C1 segment of cervical spinal cord (tissue), 14 donors: ENCODE data around the gene CD6.
"Not testable (repeated sequence)": the region's sequence is repeated elsewhere in the genome, so short reads cannot be mapped to it uniquely, and the experiment has no call there.

ENCODE experiments used
- DNase-seq, 14 donors: peaks; one replicate each; lab custom pipeline; 2025; lab: John Stamatoyannopoulos, UW

Gene CD6

DNA sequence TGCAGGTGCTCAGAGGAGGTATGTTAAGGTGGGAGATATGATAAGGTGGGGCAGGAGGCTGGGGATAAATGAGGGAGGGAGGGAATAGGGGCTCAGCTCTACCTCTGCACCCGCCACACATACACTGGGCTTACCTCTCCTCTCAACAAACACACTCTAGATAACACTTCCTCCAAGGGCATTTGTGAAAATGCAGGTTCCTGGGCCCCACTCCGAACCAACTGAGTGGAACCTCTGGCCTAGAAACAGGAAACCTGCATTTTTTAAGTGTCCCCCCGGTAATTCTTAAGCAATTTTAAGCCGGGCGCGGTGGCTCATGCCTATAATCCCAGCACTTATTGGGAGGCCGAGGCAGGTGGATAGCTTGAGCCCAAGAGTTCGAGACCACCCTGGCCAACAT, 84.3 kb downstream of the CD6 start:
- no peak for DNase-seq

DNA sequence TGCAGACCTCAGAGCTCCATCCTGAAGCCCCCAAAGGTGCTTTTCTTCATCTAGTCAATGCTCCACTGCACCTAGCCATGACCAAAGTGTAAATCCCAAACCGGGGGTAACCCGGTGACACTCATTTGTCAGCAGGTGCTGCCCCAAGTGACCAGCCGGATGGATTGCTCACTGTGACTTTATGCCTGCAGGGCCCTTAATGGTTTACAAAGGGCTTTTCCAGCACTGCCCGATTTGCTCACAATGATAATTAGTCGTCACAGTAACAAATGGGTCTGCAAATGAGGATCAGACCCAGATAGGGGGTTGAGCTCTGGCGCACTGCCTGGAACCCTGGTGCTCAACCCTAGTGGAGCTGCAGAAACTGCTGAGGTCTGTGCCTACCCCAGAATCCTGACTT, 85.1 kb downstream of the CD6 start:
- peak in 2 of 14 donors; percentile 12 to 16 for DNase-seq

DNA sequence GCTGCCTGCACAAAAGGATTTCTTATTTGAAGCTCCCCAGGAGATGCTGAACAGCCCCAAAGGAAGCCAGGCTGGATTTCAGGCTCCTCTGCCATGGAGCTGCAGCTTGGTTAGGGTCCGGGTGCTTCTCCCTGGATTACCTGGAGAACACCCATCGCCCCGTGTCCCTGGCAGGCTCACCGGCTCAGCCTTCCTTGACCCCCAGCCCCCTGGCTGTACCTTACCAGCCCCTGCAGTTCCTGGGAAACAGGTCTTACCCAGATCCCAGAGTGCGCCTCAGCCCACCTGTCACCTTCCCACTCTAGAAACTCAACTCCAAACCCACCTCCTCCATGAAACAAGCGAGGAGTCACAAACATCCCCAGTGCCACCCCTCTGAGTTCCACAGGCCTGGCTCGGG, 85.5 kb downstream of the CD6 start:
- DNase-seq, result no peak

DNA sequence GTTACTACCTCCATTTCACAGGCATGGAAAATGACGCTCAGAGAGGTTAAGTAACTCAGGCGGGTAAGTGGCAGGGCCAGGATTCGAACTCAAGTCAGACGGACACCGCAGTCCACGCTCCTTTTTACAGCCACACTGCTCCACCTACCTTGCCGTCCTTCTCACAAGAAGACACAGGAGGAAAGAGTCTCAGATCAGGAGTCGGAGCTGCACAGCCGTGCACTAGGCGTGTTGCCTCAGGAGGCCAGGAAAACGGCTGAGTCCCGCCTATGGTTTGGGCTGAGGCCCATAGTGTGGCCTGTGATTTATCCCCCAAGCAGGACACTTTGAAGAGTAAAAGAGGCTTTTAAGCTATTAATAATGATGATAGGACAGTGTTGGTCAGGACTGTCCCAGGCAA, 86.1 kb downstream of the CD6 start:
- no peak for DNase-seq

DNA sequence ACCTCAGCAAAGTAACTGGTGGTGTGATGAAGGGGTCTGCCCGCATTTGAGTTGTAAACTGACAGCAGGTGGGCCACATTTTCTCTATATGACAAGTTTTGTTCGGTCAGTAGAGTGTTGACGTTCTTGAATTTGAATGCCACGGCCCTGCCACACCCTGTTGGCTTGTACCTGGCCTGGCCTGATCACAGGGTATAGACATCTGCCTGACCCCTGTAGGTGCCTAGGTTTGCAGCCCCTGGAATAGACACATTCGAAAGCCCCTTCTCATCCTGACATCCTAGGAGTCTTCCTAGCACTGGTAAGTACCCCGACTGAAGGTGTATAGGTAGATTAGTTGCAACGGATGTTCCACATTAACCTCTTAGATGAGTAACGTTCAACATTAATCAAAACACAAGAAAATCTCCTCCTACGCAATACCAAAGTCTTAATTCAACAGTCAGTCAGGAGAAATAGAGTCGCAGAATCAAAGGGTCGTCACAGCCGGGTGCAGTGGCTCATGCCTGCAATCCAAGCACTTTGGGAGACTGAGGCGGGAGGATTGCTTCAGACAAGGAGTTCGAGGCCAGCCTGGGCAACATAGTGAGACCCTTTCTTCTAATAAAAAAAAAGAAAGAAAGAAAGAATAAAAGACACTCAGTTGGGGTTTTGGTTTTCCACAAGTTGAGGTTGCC, 87.2 kb downstream of the CD6 start:
- no peak for DNase-seq

DNA sequence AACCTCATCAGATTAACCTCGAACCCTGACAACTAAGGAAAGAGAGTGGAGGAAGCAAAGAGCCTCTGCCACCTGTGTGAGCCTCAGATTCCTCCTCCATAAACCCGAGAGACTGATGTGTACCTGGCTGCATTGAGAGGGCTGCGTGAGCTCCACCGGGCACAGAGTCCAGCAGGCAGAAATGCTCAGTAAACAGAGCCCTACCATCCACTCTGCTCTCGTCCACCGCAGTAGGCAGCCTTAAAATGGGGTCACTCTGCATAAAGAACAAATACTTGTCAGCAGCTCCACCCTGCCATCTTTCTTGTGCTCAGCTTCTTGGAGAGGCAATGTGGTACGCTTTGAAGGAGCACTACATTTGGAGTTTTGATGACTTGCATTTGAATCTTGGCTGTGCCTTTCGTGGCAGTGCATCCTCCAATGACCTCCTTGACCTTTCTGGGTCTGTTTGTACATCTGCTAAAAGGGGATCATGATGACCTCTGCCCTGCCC, 87.8 kb downstream of the CD6 start:
- no peak for DNase-seq

DNA sequence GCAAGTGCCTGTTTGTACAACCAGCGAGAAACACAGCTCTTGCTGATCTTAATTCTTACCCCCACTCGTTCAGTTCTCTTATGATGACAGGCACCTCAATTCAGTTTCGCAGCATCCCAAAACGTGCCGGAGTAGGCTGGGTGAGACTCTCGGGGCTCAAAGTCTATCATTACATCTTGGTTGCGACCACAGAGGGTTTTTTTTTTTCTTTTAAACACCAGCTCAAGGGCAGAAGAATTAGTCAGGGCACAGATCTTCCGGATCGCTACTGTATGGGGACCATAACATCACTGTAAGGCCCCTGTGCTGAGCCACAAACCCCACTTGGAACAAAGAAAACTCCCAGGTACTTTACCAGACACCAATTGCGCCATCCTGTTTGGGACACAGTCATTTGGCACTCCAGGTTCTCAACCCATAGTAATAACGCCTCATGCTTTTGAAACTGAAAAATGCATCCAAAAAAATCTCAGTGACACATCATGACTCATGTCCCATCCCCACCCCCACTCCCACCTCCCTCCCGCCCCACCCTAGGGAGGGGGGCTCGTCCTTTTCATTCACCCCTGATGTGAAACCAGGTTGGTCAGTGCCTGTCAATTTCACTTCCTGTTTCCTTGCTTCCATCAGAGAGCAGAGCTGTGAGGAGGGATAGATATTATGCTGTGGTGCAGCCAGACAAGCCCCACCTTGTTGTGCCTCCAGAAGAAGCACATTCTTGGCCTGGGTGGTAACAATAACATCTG, 89.8 kb downstream of the CD6 start:
- DNase-seq, result no peak

DNA sequence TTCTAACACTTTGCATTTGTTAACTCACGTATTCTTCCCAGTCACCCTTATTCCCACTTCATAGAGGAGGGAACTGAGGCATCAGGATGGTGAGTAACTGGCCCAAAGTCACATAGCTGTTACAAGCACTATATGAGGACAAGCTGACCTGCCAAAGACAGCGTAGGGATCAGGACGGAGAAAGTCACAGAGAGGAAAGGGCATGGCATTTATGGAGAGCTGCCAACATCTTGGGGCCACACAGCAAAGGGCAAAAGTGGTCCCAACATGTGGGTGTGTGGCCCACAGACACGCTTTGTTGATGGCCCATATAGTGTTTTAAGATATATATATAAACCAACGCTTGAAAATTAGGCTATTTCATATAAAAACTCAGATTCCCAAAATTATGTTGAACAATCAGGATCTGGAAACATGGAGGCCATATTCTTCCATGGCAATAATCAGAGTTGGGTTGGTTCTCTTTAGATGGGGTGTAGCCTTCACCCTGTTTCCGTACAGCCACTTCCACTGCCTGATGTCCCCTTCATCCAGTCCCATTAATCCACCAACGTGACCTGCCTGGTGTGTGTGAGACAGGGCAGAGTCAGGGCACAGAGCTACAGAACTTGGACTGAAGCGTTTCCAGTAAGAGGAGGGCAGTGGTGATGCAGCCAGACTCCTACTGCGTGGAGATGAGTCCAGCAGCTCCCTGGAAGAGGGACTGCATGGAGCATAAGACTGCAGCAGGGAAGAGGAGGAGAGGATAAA, 90.9 kb downstream of the CD6 start:
- DNase-seq, result no peak

DNA sequence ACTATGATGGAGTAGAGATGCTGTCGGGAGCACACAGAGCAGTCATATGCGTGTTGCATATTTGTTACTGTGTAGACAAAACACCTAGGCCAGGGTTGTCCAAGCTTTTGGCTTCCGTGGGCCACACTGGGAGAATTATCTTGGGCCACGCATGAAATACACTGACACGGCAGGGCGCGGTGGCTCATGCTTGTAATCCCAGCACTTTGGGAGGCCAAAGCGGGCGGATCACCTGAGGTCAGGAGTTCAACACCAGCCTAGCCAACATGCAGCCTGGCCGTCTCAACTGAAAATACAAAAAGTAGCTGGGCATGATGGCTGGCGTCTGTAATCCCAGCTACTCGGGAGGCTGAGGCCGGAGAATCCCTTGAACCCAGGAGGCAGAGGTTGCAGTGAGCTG, 93.8 kb downstream of the CD6 start:
- not testable (repeated sequence) for DNase-seq

DNA sequence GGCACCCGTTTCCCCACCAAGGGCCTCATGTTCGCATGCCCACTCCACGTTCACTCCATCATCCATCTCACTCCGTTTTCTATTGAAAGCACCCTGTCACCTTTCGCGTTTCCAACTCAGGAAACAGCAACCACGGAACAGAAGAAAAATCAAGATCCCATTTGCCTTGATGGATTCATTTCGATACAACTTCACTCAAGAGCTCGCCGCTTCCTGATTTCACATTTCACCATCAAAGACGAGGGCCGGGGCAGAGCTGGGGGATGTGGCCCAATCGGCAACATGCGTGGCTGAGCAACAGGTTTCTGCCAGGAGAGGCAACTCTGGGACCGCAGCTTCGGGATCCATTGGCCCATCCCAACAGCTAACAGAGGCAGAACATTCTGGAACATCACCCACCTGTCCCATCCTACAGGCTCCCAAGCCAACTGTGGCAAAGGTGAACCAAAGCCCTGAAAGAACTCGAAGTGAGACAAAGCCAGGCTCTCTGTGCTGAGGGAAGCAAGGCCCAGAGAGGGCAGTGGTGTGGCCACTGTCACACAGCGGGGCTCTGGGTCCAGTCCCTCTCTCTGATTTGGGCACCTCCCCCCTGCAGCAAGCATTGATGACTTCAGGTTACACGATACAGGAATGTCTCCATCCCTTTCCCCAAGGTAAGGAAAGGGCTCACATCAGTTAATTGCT, 94.6 kb downstream of the CD6 start:
- DNase-seq, result no peak

DNA sequence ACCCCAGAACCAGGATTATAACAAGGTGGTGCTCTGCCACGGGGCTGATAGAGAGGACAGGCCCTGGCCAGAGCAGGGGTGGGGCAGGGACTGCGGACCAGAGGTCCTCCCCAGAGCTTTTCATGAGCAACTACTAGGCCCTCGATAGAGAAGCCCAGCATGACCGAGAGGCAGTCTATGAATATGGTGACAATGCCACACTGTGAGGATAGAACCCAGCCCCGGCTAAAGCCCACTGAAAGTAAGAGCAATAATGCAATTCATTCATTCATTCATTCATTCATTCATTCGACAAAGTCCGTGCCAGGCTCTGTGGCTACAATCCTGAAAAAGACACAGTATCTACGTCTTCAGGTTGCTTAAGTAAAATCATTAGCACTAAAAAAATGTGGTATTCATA, 95.2 kb downstream of the CD6 start:
- DNase-seq, result no peak

DNA sequence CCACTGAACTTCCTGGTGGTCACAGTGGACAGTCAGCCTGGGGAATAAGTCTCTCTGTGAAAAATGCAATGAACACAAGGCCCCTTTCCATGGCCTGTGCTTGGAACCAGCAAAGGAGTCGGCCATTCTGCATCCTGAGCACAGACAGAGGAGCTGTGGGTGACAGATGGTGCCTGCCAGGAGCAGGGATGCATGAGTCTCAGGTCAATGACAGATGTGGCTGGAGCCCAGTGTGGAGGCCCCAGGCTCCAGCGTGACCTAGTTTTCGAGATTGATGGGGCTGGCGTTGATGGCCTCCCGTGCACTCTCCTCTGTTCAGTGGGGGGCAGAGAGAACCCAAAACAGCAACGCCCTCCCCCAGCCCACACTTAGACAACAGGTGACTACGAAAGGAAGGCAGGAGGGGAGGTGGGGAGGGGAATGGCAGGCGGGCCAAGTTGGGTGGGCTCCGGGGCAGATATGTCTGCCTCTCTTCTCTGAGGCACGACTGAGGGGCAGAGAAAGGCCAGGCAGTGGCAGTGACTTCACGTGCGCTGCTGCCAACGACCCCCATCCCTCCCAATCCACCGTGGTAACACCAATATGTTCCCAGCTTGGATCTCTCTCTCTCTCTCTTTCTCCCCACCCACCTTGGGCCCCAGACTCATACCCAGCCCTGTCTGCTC, 96.4 kb downstream of the CD6 start:
- no peak for DNase-seq

DNA sequence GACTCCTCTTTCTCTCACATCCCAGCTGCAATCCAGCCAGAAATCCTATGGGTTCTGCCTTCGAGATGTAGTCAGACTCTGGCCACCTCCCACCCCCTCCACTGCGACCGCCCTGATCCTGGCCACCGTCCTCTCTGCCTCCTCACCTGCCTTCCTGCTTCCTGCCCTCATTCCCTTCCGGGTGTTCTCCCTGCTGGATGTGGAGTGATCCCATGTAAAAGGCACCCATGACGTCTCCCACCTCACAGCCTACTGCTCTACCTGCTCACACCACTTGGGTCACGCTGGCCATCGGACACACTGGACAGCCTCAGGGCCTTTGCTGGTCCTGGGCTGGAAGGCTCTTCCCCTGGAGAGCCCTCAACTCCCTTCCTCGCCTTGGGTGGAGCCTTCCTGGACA, 97.1 kb downstream of the CD6 start:
- no peak for DNase-seq

DNA sequence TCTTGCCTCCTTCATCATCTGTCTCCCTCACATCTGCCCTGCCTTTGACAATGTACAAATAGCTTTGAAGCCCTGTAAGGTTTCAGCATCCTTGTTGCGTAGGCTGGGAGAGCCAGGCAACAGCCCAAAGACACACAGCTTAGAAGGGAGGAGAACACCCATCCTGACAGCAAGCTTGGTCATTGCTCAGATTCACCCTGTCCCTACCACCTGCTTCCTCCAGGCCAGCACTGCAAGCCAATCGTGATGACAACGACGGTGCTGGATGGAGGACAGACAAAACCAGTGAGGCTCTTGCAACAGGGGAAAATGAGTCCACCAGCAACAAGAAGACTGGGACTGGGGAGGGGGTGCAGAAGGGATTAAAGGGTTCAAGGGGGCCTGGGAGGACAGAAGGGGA, 97.9 kb downstream of the CD6 start:
- DNase-seq, result no peak
